MG63 (cell line): ENCODE data around the gene IL31RA. TPM values are rescaled to one million over a fixed set of nuclear protein-coding genes. Genes with fewer than 3 reads are reported as not detected.

ENCODE experiments used
- DNase-seq: peaks from one replicate; pipeline ENCODE4 v3.0.0-alpha.2; 2020
- H3K27me3 ChIP-seq: fragments of 250-450 bp; sonication (Bioruptor Pico); 2 replicates; pipeline ENCODE4 v1.5.1; 2020; ENCODE audit warnings: mild to moderate bottlenecking, moderate library complexity
- H3K36me3 ChIP-seq: fragments of 250-450 bp; sonication (Bioruptor Pico); 2 replicates; pipeline ENCODE4 v1.5.1; 2020; ENCODE audit warnings: mild to moderate bottlenecking, moderate library complexity
- H3K4me3 ChIP-seq: fragments of 250-450 bp; sonication (Bioruptor Pico); 2 replicates; pipeline ENCODE4 v1.5.1; 2020; ENCODE audit warnings: mild to moderate bottlenecking, moderate library complexity
- H3K9me3 ChIP-seq: fragments of 250-450 bp; sonication (Bioruptor Pico); 2 replicates; pipeline ENCODE4 v1.5.1; 2020; ENCODE audit warnings: mild to moderate bottlenecking, moderate library complexity
- total RNA-seq: library from RNA; depleted of rRNA; stranded (reverse); fragments of >200 nt; shearing (Covaris generic); gene quantifications from 2 replicates; pipeline ENCODE4 v1.2.3, GENCODE V29; 2014; ENCODE audit warnings: low replicate concordance

IL31RA gene
- total RNA-seq, 1 experiment from 2014 or later, result 0.63 TPM

DNA sequence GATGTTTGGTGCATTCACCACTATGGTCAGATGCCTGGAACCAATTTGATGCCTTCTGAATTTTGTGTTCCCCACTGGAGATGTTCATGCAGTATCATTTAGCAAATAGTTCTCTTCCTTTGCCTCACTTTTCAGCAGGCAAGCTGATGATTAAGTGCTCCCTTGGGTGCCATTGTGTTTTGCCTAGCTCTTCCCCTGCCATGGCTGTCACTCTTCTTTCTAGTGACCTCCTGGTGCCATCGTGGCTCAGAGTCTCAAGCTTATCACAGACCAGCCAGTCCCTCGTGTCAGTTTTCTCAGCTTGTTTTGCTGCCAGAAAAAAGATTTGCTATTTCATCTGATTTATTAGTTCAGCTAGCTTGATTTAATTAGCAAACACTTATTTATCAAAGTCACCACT, 41.3 kb downstream of the IL31RA start:
- DNase-seq, result no peak
- H3K36me3 ChIP-seq, result no peaks in the 10 kb centered on the region
- no peaks in the 10 kb centered on the region for H3K9me3 ChIP-seq
- H3K27me3 ChIP-seq, result no peaks in the 10 kb centered on the region
- no peak overlapping the region for H3K4me3 ChIP-seq

DNA sequence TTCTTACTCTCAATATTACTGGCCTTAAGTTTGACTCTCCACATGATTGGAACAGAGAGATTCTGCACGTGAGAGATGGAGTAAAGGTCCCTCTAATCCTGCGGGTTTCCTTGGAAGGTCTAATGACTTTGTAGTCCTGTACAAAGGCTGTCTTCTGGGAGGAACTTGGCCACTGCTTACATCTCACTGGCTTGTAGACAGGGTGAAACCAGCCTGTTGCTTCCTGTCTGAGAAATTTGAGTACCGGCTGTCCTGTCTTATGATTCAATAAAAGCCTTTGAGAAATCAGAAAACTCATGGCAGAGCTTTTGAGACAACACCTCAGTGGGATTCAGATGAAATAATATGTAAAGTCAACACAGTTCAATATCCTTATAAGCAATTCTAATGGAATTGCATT, 43.0 kb downstream of the IL31RA start:
- H3K36me3 ChIP-seq, result no peaks in the 10 kb centered on the region
- H3K27me3 ChIP-seq, result no peaks in the 10 kb centered on the region
- H3K9me3 ChIP-seq, result no peaks in the 10 kb centered on the region
- no peak overlapping the region for H3K4me3 ChIP-seq
- no peak for DNase-seq

- no peaks in the 10 kb centered on the region for H3K36me3 ChIP-seq
- H3K27me3 ChIP-seq, result no peaks in the 10 kb centered on the region
- H3K9me3 ChIP-seq, result no peaks in the 10 kb centered on the region
- DNase-seq, result no peak
- no peak overlapping the region for H3K4me3 ChIP-seq
Measured at GRCh38 chr5:55895346-55895745, 44.2 kb downstream of the IL31RA start.

DNA sequence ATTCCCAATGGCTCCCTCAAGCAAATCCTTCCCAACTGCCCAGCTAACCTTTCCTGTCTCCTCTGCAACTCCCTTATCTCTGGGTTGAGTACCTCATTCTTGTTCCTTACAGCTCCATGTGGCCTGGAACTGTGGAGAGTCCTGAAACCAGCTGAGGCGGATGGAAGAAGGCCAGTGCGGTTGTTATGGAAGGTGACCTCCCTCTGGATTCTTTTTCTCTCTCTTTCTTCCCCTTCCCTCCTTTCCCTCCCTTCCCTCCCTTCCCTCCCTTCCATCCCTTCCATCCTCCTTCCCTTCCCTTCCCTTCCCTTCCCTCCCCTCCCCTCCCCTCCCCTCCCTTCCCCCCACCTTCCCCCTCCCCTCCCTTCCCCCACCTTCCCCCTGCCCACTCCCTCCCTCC, 45.1 kb downstream of the IL31RA start:
- Histone ChIP-seq H3K4me3 (no peak overlapping the region), H3K9me3 (no peaks in the 10 kb centered on the region), H3K27me3 (no peaks in the 10 kb centered on the region), H3K36me3 (no peaks in the 10 kb centered on the region)
- no peak for DNase-seq

GRCh38 chr5:55896663-55897062, 45.5 kb downstream of the IL31RA start:
- Histone ChIP-seq H3K9me3 (no peaks in the 10 kb centered on the region), H3K36me3 (no peaks in the 10 kb centered on the region), H3K27me3 (no peaks in the 10 kb centered on the region), H3K4me3 (no peak overlapping the region)
- DNase-seq, result no peak

- peak overlapping the region; percentile 7; the same call in 1 of the 2 replicates for H3K4me3 ChIP-seq
- no peak for DNase-seq
- no peaks in the 10 kb centered on the region for H3K36me3 ChIP-seq
- H3K9me3 ChIP-seq, result no peaks in the 10 kb centered on the region
- no peaks in the 10 kb centered on the region for H3K27me3 ChIP-seq
Measured at GRCh38 chr5:55897206-55897894, 46.2 kb downstream of the IL31RA start.

DNA sequence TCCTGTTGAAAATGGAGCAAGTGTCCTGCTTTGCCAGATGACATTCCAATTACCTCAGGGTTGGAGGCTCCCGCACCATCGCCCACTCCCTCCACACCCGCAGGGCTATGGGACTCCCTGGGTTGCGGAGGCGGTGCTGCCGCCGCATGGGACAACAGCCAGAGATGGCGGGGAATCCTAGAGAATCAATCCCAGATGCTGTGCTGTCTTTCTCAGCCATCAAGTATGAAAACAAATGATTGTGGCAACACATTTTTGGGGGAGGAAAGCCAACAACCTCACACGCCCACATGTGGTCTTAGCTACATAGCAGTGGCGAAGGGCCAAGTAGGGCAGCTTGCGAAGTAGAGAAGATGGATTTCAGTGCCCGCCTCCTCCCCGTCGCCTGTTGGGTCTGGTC, 46.7 kb downstream of the IL31RA start:
- Histone ChIP-seq H3K27me3 (no peaks in the 10 kb centered on the region), H3K4me3 (peak overlapping the region; percentile 7; the same call in 1 of the 2 replicates), H3K9me3 (no peaks in the 10 kb centered on the region), H3K36me3 (no peaks in the 10 kb centered on the region)
- DNase-seq, result peak; percentile 96

DNA sequence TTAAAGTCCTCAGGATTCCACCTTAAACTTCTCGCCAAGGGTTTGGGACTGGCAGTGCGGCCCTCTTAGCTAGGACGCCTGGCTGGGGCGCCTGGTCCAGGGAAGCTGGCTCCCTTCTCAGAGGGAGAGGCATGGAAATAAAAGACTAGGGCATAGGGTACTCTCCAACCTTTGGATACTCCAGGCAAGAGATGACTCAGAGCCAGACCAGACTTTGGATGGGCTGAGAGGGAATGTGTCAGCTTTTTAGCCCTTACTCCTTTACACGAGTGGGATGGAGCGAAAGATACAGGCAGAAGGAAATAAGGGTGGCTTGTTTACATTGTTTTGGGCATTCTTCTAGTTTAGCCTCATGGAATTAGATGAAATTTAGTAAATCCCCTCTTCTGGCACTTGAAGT, 48.2 kb downstream of the IL31RA start:
- H3K27me3 ChIP-seq, result no peaks in the 10 kb centered on the region
- H3K36me3 ChIP-seq, result no peaks in the 10 kb centered on the region
- H3K4me3 ChIP-seq, result no peak overlapping the region
- no peaks in the 10 kb centered on the region for H3K9me3 ChIP-seq
- peak; percentile 68 for DNase-seq

DNA sequence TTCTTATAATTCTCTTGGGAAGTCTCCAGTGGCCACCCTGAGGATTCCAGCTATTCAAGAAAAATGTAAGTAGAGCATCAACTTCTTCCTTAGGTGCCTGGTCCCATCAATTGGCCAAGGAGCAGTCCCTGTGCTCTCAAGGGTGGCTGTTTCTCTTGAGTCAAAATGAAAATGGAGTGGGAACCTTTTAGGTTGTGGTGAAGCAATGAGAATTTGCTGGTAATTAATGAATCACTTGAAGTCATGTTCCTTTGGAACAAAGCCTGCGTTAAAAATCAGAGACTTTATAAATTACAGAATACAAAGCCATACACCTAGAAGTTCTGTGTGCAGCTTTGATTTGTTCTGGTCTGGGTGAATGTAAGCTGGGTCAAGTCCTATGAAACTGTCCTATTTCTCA, 48.9 kb downstream of the IL31RA start:
- H3K9me3 ChIP-seq, result no peaks in the 10 kb centered on the region
- H3K36me3 ChIP-seq, result no peaks in the 10 kb centered on the region
- no peak overlapping the region for H3K4me3 ChIP-seq
- H3K27me3 ChIP-seq, result no peaks in the 10 kb centered on the region
- no peak for DNase-seq

DNA sequence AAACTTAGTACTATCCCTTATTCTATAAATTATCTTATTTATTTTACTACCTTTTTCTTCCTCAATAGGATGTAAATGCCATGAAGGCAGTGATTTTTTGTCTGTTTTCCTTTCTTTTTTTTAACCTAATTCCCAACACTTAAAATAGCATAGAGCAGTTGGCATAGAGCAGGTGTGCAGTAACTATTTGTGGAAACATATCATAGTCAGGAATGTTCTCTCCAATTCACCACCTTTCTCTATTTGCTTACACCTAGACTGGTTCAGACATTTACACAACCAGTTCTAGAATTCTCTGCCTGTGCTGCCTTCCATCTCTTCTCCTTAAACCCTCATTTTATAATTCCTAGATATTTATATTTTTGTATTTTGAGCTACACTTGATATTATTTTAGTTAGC, 49.6 kb downstream of the IL31RA start:
- Histone ChIP-seq H3K4me3 (no peak overlapping the region), H3K9me3 (no peaks in the 10 kb centered on the region), H3K36me3 (no peaks in the 10 kb centered on the region), H3K27me3 (no peaks in the 10 kb centered on the region)
- no peak for DNase-seq

DNA sequence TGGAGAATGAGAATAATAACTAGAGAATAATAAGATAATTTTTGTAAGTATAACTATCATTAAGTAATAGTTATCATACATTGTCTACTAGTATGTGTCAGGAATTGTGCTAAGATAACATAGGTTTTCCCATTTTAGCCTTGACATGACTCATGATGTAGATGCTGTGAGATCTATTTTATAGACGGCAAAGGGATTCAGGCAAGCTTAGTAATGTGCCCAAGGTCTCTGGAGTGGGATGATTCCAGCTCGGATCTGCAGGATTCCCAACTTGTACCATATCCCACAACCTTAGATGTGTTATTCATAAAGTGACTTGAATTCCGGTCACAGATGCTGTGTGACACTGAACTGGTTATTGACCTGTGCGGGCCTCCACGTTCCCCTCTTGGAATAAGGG, 51.5 kb downstream of the IL31RA start:
- no peak overlapping the region for H3K4me3 ChIP-seq

DNA sequence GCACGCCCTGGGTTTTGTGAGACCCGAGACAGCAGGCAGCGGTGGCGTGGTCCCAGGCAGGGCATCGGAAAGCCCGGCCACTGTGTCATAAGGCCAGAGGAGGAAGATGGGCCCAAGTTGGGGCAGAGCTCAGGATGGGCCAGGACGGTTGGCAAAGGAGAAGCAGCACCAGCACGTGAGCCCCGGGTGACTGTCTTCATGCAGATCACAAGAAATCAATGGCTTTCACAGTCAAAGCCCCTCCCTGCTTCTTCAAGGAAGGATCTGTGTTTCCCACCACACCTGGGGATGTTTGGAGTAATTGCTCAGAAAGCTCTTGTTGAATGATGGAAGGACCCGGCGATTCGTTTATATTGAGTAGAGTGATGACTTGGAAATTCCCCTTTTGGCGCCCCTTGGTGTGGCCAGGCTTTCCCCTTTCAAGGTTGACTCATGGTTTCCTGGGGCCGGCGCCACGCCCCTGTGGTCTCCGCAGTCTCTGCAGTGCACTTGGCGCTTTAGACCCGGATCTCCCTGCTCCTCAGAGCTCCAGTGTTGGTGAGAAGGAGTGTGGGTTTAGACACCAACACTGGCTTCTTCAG, 52.1 kb downstream of the IL31RA start:
- Histone ChIP-seq H3K4me3 (no peak overlapping the region), H3K36me3 (no peaks in the 10 kb centered on the region), H3K9me3 (no peaks in the 10 kb centered on the region), H3K27me3 (no peaks in the 10 kb centered on the region)
- peak; percentile 85 for DNase-seq

More for the DNA sequence above, 51.5 kb downstream of the IL31RA start:
- Histone ChIP-seq H3K36me3 (no peaks in the 10 kb centered on the region), H3K9me3 (no peaks in the 10 kb centered on the region), H3K27me3 (no peaks in the 10 kb centered on the region)
- no peak for DNase-seq

GRCh38 chr5:55904152-55904551, 53.0 kb downstream of the IL31RA start:
- Histone ChIP-seq H3K4me3 (no peak overlapping the region), H3K27me3 (no peaks in the 10 kb centered on the region), H3K9me3 (no peaks in the 10 kb centered on the region), H3K36me3 (no peaks in the 10 kb centered on the region)
- DNase-seq, result peak; percentile 96

GRCh38 chr5:55905251-55905650, 54.1 kb downstream of the IL31RA start:
- no peaks in the 10 kb centered on the region for H3K9me3 ChIP-seq
- no peak for DNase-seq
- no peak overlapping the region for H3K4me3 ChIP-seq
- H3K27me3 ChIP-seq, result no peaks in the 10 kb centered on the region
- no peaks in the 10 kb centered on the region for H3K36me3 ChIP-seq

DNA sequence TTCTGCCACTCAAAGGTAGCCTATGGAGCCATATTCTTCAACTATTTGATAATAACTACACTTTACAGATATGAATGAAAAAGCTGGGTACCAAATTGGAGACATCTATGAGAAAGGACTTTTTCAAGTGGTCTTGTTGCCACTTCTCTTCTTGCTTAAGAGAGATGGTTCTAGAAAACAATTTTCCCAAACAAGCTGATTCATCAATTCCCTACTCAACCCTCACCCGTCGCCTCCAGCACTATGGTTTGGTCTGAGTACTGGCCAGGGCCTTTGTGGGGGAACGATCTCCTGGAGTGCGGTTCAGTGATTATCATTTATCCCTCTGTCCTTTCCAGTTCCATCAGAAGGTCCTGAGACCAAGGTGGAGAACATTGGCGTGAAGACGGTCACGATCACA, 56.8 kb downstream of the IL31RA start:
- no peaks in the 10 kb centered on the region for H3K9me3 ChIP-seq
- no peak for DNase-seq
- no peak overlapping the region for H3K4me3 ChIP-seq
- H3K36me3 ChIP-seq, result no peaks in the 10 kb centered on the region
- H3K27me3 ChIP-seq, result no peaks in the 10 kb centered on the region

- Histone ChIP-seq H3K9me3 (no peaks in the 10 kb centered on the region), H3K27me3 (no peaks in the 10 kb centered on the region), H3K4me3 (no peak overlapping the region), H3K36me3 (no peaks in the 10 kb centered on the region)
- DNase-seq, result no peak
Measured at GRCh38 chr5:55908804-55909203, 57.6 kb downstream of the IL31RA start.

DNA sequence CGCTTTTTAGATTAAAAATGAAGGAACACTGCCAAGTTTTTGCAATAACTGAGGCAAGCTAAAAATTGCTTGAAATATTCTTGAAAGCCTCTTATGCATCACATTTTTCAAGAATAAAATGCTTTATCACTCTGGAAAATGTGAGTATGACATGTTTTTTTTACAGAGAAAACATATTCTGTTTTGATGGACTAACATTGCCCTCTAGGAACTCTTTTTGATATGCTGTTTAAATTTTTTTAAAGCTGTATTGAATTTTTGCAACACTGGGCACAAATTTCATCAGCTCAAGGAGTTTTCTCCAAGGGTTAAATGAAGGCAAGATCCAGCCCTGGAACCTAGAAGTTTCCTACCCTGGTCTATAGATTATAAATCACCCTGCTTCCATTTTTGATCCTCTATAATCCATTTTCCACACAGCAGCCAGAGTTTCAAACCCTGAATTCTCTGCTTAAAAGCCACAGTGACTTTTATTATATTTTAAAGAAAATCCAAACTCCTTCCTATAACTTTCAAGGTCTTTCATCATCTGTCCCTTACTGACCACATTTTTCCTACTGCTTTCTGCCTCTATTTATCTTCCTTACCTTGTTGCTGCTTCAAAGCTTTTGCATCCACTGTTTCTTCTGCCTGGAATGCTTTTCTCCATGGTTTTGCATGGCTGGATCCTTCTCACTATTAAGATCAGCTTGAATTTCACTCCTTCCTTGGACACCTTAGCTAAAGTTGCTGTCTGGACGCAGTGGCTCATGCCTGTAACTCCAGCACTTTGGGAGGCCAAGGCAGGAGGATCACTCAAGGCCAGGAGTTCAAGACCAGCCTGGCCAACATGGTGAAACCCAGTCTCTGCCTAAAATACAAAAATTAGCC, 60.9 kb downstream of the IL31RA start:
- DNase-seq, result no peak
- H3K4me3 ChIP-seq, result no peak overlapping the region
- H3K36me3 ChIP-seq, result no peaks in the 10 kb centered on the region
- no peaks in the 10 kb centered on the region for H3K9me3 ChIP-seq
- no peaks in the 10 kb centered on the region for H3K27me3 ChIP-seq
